CD4-positive, alpha-beta T cell treated with Interleukin-15 for 4 hours (primary cell): Measurements from ENCODE around the gene ARL3.
"Not testable (repeated sequence)": the region's sequence is repeated elsewhere in the genome, so short reads cannot be mapped to it uniquely, and the experiment has no call there.

ENCODE experiments used
- DNase-seq: peaks from one replicate; pipeline ENCODE4 v3.0.0-alpha.2; 2020; ENCODE audit warnings: low spot score

Gene ARL3

GRCh38 chr10:102713814-102714620 is at the start of gene ARL3:
ARL3 (minus strand) TSS chr10:102714397; CDS start chr10:102714275, 122 bp downstream.
- peak; percentile 95 for DNase-seq

GRCh38 chr10:102763037-102763607 is 48.9 kb upstream of the ARL3 start:
- DNase-seq: no peak

- no peak for DNase-seq
Observed at GRCh38 chr10:102762401-102763015, 48.3 kb upstream of the ARL3 start.

GRCh38 chr10:102761981-102762380 is 47.8 kb upstream of the ARL3 start:
- DNase-seq: no peak

GRCh38 chr10:102759497-102760210 is 45.5 kb upstream of the ARL3 start:
- DNase-seq: no peak

- not testable (repeated sequence) for DNase-seq
Observed at GRCh38 chr10:102758933-102759262, 44.7 kb upstream of the ARL3 start.

- DNase-seq: no peak
Observed at GRCh38 chr10:102758240-102758932, 44.2 kb upstream of the ARL3 start.

GRCh38 chr10:102757323-102757722 is 43.1 kb upstream of the ARL3 start:
- DNase-seq: no peak

GRCh38 chr10:102753718-102754117 is 39.5 kb upstream of the ARL3 start:
- DNase-seq: no peak

- peak; percentile 28 for DNase-seq
Observed at GRCh38 chr10:102752934-102753664, 38.9 kb upstream of the ARL3 start.

- DNase-seq: no peak
Observed at GRCh38 chr10:102752266-102752930, 38.2 kb upstream of the ARL3 start.

GRCh38 chr10:102745157-102745556 is 31.0 kb upstream of the ARL3 start:
- no peak for DNase-seq

GRCh38 chr10:102744374-102745051 is 30.3 kb upstream of the ARL3 start:
- DNase-seq: no peak

- peak; percentile 98 for DNase-seq
Observed at GRCh38 chr10:102743588-102744373, 29.6 kb upstream of the ARL3 start, which contains the start of gene WBP1L. WBP1L (plus strand) TSS chr10:102743948; CDS start chr10:102744054, 106 bp downstream.

GRCh38 chr10:102743078-102743587 is 28.9 kb upstream of the ARL3 start:
- no peak for DNase-seq

GRCh38 chr10:102742313-102742712 is 28.1 kb upstream of the ARL3 start:
- DNase-seq: not testable (repeated sequence)

- no peak for DNase-seq
Observed at GRCh38 chr10:102741726-102742237, 27.6 kb upstream of the ARL3 start.

- no peak for DNase-seq
Observed at GRCh38 chr10:102740229-102740628, 26.0 kb upstream of the ARL3 start.

GRCh38 chr10:102738692-102739121 is 24.5 kb upstream of the ARL3 start:
- DNase-seq: no peak
